Choroid plexus epithelial cell (primary cell): ENCODE results near the gene ZNF212.

Source experiments
- DNase-seq: peaks from one replicate; pipeline ENCODE4 v3.0.0-alpha.2; 2010; ENCODE audit warnings: low read depth
- H3K4me3 ChIP-seq: 2 replicates; pipeline ENCODE4 v1.5.1; 2011; ENCODE audit warnings: low read depth, mild to moderate bottlenecking, control low read depth, low read length, moderate library complexity
- TF ChIP-seq, protein P1 (sequence below): conservative IDR thresholded peaks from 2 replicates; pipeline ENCODE4 v1.5.1; 2011; ENCODE audit warnings: low read depth, mild to moderate bottlenecking, control low read depth, inconsistent platforms, low read length, moderate library complexity

The ZNF212 gene

DNA sequence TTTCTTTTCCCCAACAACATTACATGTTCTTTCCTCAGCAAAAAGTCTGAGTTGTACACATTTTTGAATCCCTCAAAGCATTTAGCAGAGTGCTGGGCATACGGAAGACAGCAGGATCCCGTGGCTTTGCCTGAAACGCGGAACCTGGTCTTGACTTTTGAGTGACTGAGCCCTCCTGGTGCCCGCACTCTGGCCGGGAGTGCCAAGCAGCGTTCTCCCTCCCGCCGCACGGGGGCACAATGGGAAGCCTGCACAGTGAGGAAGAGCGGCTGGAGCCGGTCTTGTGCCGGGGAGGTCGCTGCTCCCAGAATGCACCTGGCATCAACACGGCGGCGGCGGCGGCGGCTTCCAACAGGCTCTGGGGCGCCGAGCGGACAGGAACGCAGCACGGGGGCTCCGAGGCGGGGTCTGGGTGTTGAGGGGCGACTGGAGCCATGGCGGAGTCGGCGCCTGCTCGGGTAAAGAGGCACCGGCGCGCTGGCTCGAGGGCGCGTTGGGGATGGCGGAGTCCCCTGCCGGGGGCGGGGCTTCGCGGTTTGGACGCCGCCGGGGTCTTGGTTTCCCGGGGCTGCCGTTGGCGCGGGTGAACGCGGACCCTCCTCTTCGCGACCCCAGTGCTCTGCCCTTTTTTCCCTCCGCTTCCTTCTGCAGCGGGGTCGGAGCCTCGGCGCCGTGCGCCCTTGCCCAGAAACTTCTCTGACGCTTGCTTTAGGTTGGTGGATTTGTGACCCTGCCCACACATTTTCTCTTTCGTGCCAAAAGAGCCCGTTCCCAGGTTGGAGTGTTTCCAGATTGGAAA lies at the start of gene ZNF212:
Gene ZNF212, plus strand, starts transcription at position 307 of the 799 bp plus-strand sequence. Its CDS starts 128 bp downstream, at position 435.
- TF ChIP-seq, protein P1, sequence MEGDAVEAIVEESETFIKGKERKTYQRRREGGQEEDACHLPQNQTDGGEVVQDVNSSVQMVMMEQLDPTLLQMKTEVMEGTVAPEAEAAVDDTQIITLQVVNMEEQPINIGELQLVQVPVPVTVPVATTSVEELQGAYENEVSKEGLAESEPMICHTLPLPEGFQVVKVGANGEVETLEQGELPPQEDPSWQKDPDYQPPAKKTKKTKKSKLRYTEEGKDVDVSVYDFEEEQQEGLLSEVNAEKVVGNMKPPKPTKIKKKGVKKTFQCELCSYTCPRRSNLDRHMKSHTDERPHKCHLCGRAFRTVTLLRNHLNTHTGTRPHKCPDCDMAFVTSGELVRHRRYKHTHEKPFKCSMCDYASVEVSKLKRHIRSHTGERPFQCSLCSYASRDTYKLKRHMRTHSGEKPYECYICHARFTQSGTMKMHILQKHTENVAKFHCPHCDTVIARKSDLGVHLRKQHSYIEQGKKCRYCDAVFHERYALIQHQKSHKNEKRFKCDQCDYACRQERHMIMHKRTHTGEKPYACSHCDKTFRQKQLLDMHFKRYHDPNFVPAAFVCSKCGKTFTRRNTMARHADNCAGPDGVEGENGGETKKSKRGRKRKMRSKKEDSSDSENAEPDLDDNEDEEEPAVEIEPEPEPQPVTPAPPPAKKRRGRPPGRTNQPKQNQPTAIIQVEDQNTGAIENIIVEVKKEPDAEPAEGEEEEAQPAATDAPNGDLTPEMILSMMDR, result peak; percentile 85
- H3K4me3 ChIP-seq, result peak within 1 kb of the TSS; percentile 94
- peak; percentile 90 for DNase-seq

DNA sequence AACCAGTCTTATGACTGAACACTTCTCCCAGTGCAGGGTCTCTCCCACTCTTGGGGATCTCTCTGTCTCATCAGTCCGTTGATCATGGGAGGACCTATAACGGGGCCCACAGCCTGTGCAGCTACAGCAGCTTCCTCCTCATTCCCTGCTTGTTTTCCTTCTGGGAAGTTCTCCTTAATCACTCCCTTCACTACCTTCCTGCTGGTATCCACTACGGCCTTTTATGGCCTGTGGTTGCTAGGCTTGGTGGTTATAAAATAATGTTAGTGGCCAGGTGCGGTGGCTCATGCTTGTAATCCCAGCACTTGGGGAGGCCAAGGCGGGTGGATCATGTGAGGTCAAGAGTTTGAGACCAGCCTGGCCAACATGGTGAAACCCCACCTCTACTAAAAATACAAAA lies 47.6 kb upstream of the ZNF212 start:
- DNase-seq, result no peak
- no peak overlapping the region for H3K4me3 ChIP-seq
- TF ChIP-seq, protein P1, result no peak

DNA sequence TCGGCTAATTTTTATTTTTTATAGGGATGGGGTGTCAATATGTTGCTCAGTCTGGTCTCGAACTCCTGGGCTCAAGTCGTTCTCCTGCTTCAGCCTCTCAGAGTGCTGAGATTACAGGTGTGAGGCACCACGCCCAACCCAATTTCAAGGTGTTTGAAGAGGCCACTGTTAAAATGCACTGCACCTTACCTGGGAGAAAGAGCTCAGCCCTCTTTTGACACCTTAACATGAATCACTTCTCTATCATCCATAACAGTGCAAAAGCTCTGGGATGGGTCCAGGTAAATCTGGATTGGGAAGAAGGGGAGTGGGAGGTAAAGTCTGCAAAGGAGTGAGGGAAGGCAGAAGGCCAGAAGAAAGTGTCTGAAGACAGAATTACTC lies 44.7 kb upstream of the ZNF212 start:
- TF ChIP-seq, protein P1, result no peak
- no peak for DNase-seq
- peak overlapping the region; percentile 94 for H3K4me3 ChIP-seq

DNA sequence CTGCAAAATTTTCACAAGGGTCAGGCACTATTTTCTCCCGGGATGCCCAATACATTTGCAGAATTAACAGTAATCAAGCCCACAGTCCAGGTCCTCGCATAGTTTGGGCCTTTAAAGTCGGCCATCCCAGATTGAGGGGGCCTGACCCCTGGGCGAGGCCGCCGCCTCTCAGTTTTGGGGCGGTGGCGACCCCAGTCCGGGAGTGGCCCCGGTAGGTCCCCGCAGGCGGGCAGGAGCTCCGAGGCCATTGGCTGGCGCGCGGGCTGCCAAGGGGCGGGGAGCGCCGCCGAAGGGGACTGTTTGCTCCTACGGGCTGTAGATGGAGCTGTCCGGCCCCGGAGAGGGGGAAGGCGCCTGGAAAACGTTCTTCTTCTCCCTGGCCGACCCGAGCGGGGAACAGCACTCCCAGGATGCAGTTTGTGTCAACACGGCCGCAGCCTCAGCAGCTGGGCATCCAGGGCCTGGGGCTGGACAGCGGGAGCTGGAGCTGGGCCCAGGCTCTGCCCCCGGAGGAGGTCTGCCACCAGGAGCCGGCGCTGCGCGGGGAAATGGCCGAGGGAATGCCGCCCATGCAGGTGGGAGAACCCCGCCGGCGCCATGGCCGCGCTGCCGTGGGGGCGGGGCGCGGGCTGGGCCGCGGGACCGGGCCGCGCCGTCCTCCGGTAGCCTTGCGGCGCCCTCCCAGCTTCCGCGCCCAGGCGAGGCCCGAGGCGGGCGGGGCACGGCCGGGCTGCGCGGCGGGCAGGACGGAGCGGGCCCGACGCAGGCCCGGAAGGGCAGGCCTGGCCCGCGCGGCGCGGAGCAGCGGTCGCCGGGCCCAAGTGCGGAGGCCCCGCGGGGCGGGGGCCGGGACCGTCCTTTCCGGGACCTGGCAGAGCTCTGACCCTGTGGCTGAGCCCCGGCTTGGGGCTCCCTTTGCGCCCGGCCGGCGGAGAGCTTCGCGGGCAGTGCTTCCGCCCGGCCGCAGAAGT lies 44.0 kb upstream of the ZNF212 start, which contains the start of gene ZNF282:
Gene ZNF282, plus strand, starts transcription at position 367 of the 971 bp plus-strand sequence. Its CDS starts 44 bp downstream, at position 411.
- DNase-seq, result peak; percentile 92
- peak within 1 kb of the TSS; percentile 94 for H3K4me3 ChIP-seq
- TF ChIP-seq, protein P1, result peak; percentile 77

DNA sequence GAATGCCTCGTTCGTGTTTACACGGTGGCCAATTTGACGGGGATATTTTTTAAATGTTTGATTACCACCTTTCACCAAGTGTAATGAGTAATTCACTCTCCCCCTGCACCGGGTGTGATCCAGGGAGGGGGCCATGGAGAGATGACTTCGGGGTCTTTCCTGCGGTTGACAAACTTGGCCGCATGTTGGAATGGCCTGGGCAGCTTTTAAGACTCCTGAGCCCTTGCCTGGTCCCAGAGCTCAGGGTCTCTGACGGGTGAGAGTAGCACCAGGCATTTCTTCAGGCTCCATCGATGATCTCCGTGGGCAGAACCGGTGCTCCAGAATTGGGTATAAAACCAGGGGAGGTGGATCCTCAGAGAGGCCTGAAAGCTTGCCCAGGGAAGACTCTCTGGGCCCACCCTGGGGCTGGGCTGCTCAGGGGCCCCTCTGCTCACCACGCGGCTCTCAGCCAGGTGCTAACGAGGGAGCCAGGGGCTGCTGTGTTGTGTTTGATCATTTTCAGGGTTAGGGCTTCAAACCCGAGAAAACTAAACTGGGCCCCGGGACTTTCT lies 43.2 kb upstream of the ZNF212 start:
- H3K4me3 ChIP-seq, result peak overlapping the region; percentile 94
- TF ChIP-seq, protein P1, result no peak
- no peak for DNase-seq

DNA sequence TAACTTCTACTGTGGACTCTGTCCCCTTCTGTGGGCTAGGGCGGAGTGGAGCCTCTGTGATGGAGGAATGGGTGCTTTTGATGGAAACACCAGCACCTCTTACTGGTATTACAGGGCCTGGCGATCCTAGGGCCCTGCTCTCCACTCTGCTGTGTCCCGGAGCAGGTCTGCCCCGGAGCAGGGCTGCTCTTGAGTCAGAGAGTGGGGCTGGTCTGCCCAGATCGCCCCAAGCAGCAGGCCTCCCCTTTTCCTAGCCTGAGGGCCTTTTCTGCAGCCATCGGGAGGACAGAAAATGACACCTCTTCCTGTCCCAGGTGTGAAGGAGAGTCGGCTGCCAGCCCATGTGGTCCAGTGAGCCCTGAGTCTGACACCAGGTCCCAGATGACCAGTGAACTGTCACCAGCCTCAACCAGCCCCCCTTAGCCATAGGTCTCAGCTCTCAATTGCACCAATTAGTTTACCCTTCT lies 42.7 kb upstream of the ZNF212 start:
- peak; percentile 36 for DNase-seq

More for the DNA sequence above, 42.7 kb upstream of the ZNF212 start:
- TF ChIP-seq, protein P1, result no peak
- H3K4me3 ChIP-seq, result peak overlapping the region; percentile 94
